Adrenal gland (tissue), 12 donors: ENCODE data around the gene PRLR. TPM values are rescaled to one million over a fixed set of nuclear protein-coding genes. Genes with fewer than 3 reads are reported as not detected.

Experiments used
- DNase-seq, 7 donors: peaks; one replicate each; pipeline ENCODE4 v3.0.0-alpha.2; 2019 to 2020
- H3K27ac ChIP-seq, 5 donors: fragments of 200-600 bp; sonication (generic) in 4 of 5; 1 replicate in 3 of 5; 2 replicates in 2 of 5; pipeline versions ENCODE4 v1.5.1 to v1.8.0; 2016 to 2020; ENCODE audit warnings: mild to moderate bottlenecking in 1 of 5
- H3K27me3 ChIP-seq: fragments of 200-600 bp; 2 replicates; pipeline ENCODE4 v1.8.0; 2021
- H3K36me3 ChIP-seq, 2 donors: fragments of 200-600 bp; replicated peaks in 1 of 2; 1 replicate in 1 of 2; 2 replicates in 1 of 2; pipeline versions ENCODE4 v1.5.1 to v1.8.0; 2018 to 2022
- H3K4me1 ChIP-seq, 2 donors: fragments of 200-600 bp; replicated peaks in 1 of 2; 1 replicate in 1 of 2; 2 replicates in 1 of 2; pipeline versions ENCODE4 v1.5.1 to v1.8.0; 2018 to 2021
- H3K4me3 ChIP-seq, 4 donors: fragments of 200-600 bp; sonication (generic) in 3 of 4; one replicate each; pipeline ENCODE4 v1.5.1; 2016 to 2018
- H3K9me3 ChIP-seq, 3 donors: fragments of 200-600 bp; sonication (generic) in 1 of 3; replicated peaks in 1 of 3; 1 replicate in 2 of 3; 2 replicates in 1 of 3; pipeline versions ENCODE4 v1.5.1 to v1.8.0; 2016 to 2021
- CTCF ChIP-seq, 6 experiments: fragments of 450-650 bp in 4 of 6; fragments of 200-600 bp in 2 of 6; sonication (generic) in 1 of 6; IDR thresholded peaks; 1 replicate in 5 of 6; 2 replicates in 1 of 6; pipeline versions ENCODE4 v1.5.1 to v1.8.0; 2016 to 2021; ENCODE audit warnings: antibody characterized with exemption in 6 of 6, mild to moderate bottlenecking in 2 of 6, moderate library complexity in 1 of 6
- POLR2A ChIP-seq, 2 donors: fragments of 450-650 bp; IDR thresholded peaks; one replicate each; pipeline ENCODE4 v1.6.1; 2017; ENCODE audit warnings: antibody characterized with exemption in 2 of 2, mild to moderate bottlenecking in 2 of 2, moderate library complexity in 1 of 2
- WGBS, 4 donors: extraction: QIAGEN DNeasy Blood & Tissue Kit in 2 of 4; methylation state at CpG; one replicate each; pipeline versions ENCODE4 v1.1.5 to v1.1.7; 2013 to 2017; 5-methylcytosine and 5-hydroxymethylcytosine counted together
- intact Hi-C, 2 donors: fragments of 100-400 bp; cut with DNase I; formaldehyde crosslinking; loops; one replicate each; pipeline versions ENCODE4 v1.14.1 to v1.15.0; 2022 to 2023
- polyA plus RNA-seq, 3 donors: library from polyadenylated mRNA; stranded (reverse); fragments of 200-250 nt in 2 of 3; fragments of 350-450 nt in 1 of 3; fragmentation: Illumina TruSeq in 1 of 3; extraction: RNeasy Lipid Tissue Mini Kit (QIAGEN cat#74804) in 1 of 3; gene quantifications; one replicate each; pipeline ENCODE4 v1.2.3, GENCODE V29; 2013 to 2014
- total RNA-seq, 9 donors: library from RNA; depleted of rRNA in 4 of 9; stranded (reverse); fragments of >200 nt in 4 of 9; fragments of 120-200 nt in 1 of 9; fragmentation: NEBNext Ultra II Directional in 1 of 9; extraction: Animal tissue kit (Norgen Biotek cat#: 25700) in 1 of 9; gene quantifications; one replicate each; pipeline versions ENCODE4 v1.1.0 to v1.2.4, GENCODE V29; 2013 to 2023
- donor health status: healthy with polysubstance abuse.
- donor health status: Bipolar disorder and iron deficiency.
- donor health status: DM: yes; HTN: yes; CAD: no.
- donor health status: DM: no; HTN: no; CAD: no.
- donor health status: DM: no; HTN: no; CAD: no.
- donor health status: DM: yes; HTN: yes; CAD: no.

The PRLR gene
- total and polyA plus RNA-seq, 12 donors, result 2.1 to 149 (median 74.1) TPM

GRCh38 chr5:35003018-35003957, 227.0 kb downstream of the PRLR start:
- no peaks in the 10 kb centered on the region for H3K27me3 ChIP-seq
- H3K36me3 ChIP-seq, result no peaks in the 10 kb centered on the region
- intact Hi-C loops, result loop anchor here in 1 of 2 donors (5.0 kb wide), 1 partner anchor 531 kb away; no protein-coding TSS in a partner anchor
- DNase-seq, result peak; percentile 31 to 76 (median 60)
- 32 to 46% (median 41%) methylated on average over 15 to 18 of the region's 18 CpGs for WGBS, 4 donors
- H3K27ac ChIP-seq, result no peak overlapping the region
- H3K4me1 ChIP-seq, result no peaks in the 10 kb centered on the region
- TF ChIP-seq CTCF (IDR thresholded peaks at IDR 0.05), result peak; percentile 56 to 93 (median 76)
- no peak for TF ChIP-seq POLR2A (IDR thresholded peaks at IDR 0.05)
- H3K4me3 ChIP-seq, result no peak overlapping the region
- H3K9me3 ChIP-seq, result no peaks in the 10 kb centered on the region

GRCh38 chr5:35002459-35002858, 227.8 kb downstream of the PRLR start:
- no peak for DNase-seq
- intact Hi-C loops, result loop anchor here in 1 of 2 donors (5.0 kb wide), 1 partner anchor 530 kb away; no protein-coding TSS in a partner anchor

GRCh38 chr5:35001842-35002241, 228.4 kb downstream of the PRLR start:
- no peak for DNase-seq
- 50 to 77% (median 66%) methylated on average over 3 of the region's 3 CpGs for WGBS, 4 donors
- TF ChIP-seq CTCF (IDR thresholded peaks at IDR 0.05), result no peak
- TF ChIP-seq POLR2A (IDR thresholded peaks at IDR 0.05), result no peak
- Histone ChIP-seq H3K27ac (no peak overlapping the region), H3K4me1 (no peaks in the 10 kb centered on the region), H3K9me3 (no peaks in the 10 kb centered on the region), H3K36me3 (no peaks in the 10 kb centered on the region), H3K27me3 (peaks cover 2% of the 10 kb centered on the region), H3K4me3 (no peak overlapping the region)
- intact Hi-C loops, result loop anchor here in 1 of 2 donors (5.0 kb wide), 1 partner anchor 530 kb away; no protein-coding TSS in a partner anchor

More at GRCh38 chr5:35002459-35002858, 227.8 kb downstream of the PRLR start:
- WGBS, 4 donors, result 91 to 98% (median 94%) methylated on average over 6 of the region's 6 CpGs
- Histone ChIP-seq H3K9me3 (no peaks in the 10 kb centered on the region), H3K27ac (no peak overlapping the region), H3K4me1 (no peaks in the 10 kb centered on the region), H3K36me3 (no peaks in the 10 kb centered on the region), H3K4me3 (no peak overlapping the region), H3K27me3 (no peaks in the 10 kb centered on the region)
- TF ChIP-seq CTCF (IDR thresholded peaks at IDR 0.05), result no peak
- no peak for TF ChIP-seq POLR2A (IDR thresholded peaks at IDR 0.05)

Other genes starting within 250 kb of the PRLR start
- under 1 TPM in 1 of 9 donors, not detected in 8; 0.06 TPM for gene AGXT2, start 182.5 kb downstream of the PRLR start, total RNA-seq
- under 1 TPM in 1 of 3 donors, not detected in 2; 0.11 TPM for gene AGXT2, start 182.5 kb downstream of the PRLR start, polyA plus RNA-seq